Mesenchymal stem cell (in vitro differentiated cells and primary cell): ENCODE measurements around the gene MORN3.

Experiments used
- DNase-seq: peaks from one replicate; pipeline ENCODE4 v3.0.0-alpha.2; 2013
- H2AFZ ChIP-seq: one replicate; pipeline ENCODE4 v1.6.1; 2013; ENCODE audit warnings: low read depth, mild to moderate bottlenecking, control low read depth, inconsistent platforms, low read length, moderate library complexity
- H2AK5ac ChIP-seq: 2 replicates; pipeline ENCODE4 v1.6.1; 2013; ENCODE audit warnings: low read length, moderate library complexity, mild to moderate bottlenecking, inconsistent platforms; ENCODE audit not compliant: severe bottlenecking
- H2BK120ac ChIP-seq: one replicate; pipeline ENCODE4 v1.6.1; 2013; ENCODE audit warnings: low read depth, mild to moderate bottlenecking, inconsistent platforms, low read length, moderate library complexity
- H2BK12ac ChIP-seq, 2 experiments: one replicate each; pipeline ENCODE4 v1.6.1; 2013; ENCODE audit warnings: inconsistent platforms in 2 of 2, low read length in 2 of 2, mild to moderate bottlenecking in 2 of 2, moderate library complexity in 2 of 2, control low read depth in 1 of 2
- H2BK15ac ChIP-seq: one replicate; pipeline ENCODE4 v1.6.1; 2013; ENCODE audit warnings: mild to moderate bottlenecking, low read depth, inconsistent platforms; ENCODE audit not compliant: poor library complexity, severe bottlenecking
- H2BK5ac ChIP-seq: 2 replicates; pipeline ENCODE4 v1.6.1; 2013; ENCODE audit warnings: low read depth, mild to moderate bottlenecking, low read length, control low read depth, inconsistent platforms; ENCODE audit not compliant: poor library complexity, severe bottlenecking
- H3K14ac ChIP-seq, 2 experiments: one replicate each; pipeline ENCODE4 v1.6.1; 2013; ENCODE audit warnings: inconsistent platforms in 2 of 2, low read length in 2 of 2, control low read depth in 1 of 2, mild to moderate bottlenecking in 1 of 2, moderate library complexity in 1 of 2
- H3K18ac ChIP-seq, 2 experiments: one replicate each; pipeline ENCODE4 v1.6.1; 2013; ENCODE audit warnings: inconsistent platforms in 2 of 2, low read length in 2 of 2, control low read depth in 1 of 2, low read depth in 1 of 2, mild to moderate bottlenecking in 1 of 2
- H3K23ac ChIP-seq, 2 experiments: one replicate each; pipeline ENCODE4 v1.6.1; 2013; ENCODE audit warnings: inconsistent platforms in 2 of 2, low read length in 2 of 2, mild to moderate bottlenecking in 2 of 2, moderate library complexity in 2 of 2, control low read depth in 1 of 2
- H3K27ac ChIP-seq: 2 replicates; pipeline ENCODE4 v1.5.1; 2013; ENCODE audit warnings: mild to moderate bottlenecking, moderate library complexity, low read length, control low read depth, inconsistent platforms; ENCODE audit not compliant: poor library complexity, severe bottlenecking
- H3K27me3 ChIP-seq, 2 experiments: 2 replicates each; pipeline versions ENCODE4 v1.6.1 to v1.7.0; 2013; ENCODE audit warnings: low read length in 2 of 2, mild to moderate bottlenecking in 2 of 2, moderate library complexity in 2 of 2, control low read depth in 1 of 2, inconsistent platforms in 1 of 2; ENCODE audit not compliant: control insufficient read depth in 1 of 2, insufficient read depth in 1 of 2
- H3K36me3 ChIP-seq, 2 experiments: 2 replicates each; pipeline versions ENCODE4 v1.6.1 to v1.7.0; 2013; ENCODE audit warnings: low read length in 2 of 2, control low read depth in 1 of 2, inconsistent platforms in 1 of 2, low read depth in 1 of 2, mild to moderate bottlenecking in 1 of 2; ENCODE audit not compliant: insufficient read depth in 2 of 2, control insufficient read depth in 1 of 2
- H3K4ac ChIP-seq, 2 experiments: one replicate each; pipeline ENCODE4 v1.6.1; 2013; ENCODE audit warnings: inconsistent platforms in 2 of 2, low read length in 2 of 2, mild to moderate bottlenecking in 2 of 2, moderate library complexity in 2 of 2, control low read depth in 1 of 2, low read depth in 1 of 2
- H3K4me1 ChIP-seq: 2 replicates; pipeline ENCODE4 v1.6.1; 2013; ENCODE audit warnings: low read depth, low read length, control low read depth; ENCODE audit not compliant: control insufficient read depth, insufficient read depth
- H3K4me2 ChIP-seq: 2 replicates; pipeline ENCODE4 v1.6.1; 2013; ENCODE audit warnings: low read length, mild to moderate bottlenecking, inconsistent platforms; ENCODE audit not compliant: poor library complexity, severe bottlenecking
- H3K4me3 ChIP-seq, 2 experiments: 2 replicates each; pipeline versions ENCODE4 v1.5.1 to v1.7.0; 2013; ENCODE audit warnings: low read length in 2 of 2, mild to moderate bottlenecking in 2 of 2, control low read depth in 1 of 2, low read depth in 1 of 2; ENCODE audit not compliant: insufficient read depth in 1 of 2
- H3K79me1 ChIP-seq: replicated peaks from 2 replicates; pipeline ENCODE4 v1.6.1; 2013; ENCODE audit warnings: mild to moderate bottlenecking, control low read depth, low read length, inconsistent platforms; ENCODE audit not compliant: poor library complexity, severe bottlenecking
- H3K9ac ChIP-seq: 2 replicates; pipeline ENCODE4 v1.7.0; 2013; ENCODE audit warnings: mild to moderate bottlenecking, low read length, moderate library complexity
- H3K9me3 ChIP-seq: 2 replicates; pipeline ENCODE4 v1.7.0; 2013; ENCODE audit warnings: mild to moderate bottlenecking, low read length; ENCODE audit not compliant: control insufficient read depth
- H4K8ac ChIP-seq: one replicate; pipeline ENCODE4 v1.6.1; 2013; ENCODE audit warnings: inconsistent platforms, mild to moderate bottlenecking, low read length, moderate library complexity
- H4K91ac ChIP-seq: one replicate; pipeline ENCODE4 v1.6.1; 2013; ENCODE audit warnings: mild to moderate bottlenecking, low read length, inconsistent platforms
- WGBS: methylation state at CpG from one replicate; pipeline ENCODE4 v1.1.7; 2013; ENCODE audit warnings: mixed read lengths; 5-methylcytosine and 5-hydroxymethylcytosine counted together

Gene MORN3

GRCh38 chr12:121678305-121678704 lies 8.9 kb upstream of the MORN3 start:
- Histone ChIP-seq H3K4me1 (no peaks in the 10 kb centered on the region), H3K9me3 (no peaks in the 10 kb centered on the region), H3K36me3 (no peaks in the 10 kb centered on the region), H2BK15ac (no peak overlapping the region), H2BK12ac (no peak overlapping the region), H3K27me3 (no peaks in the 10 kb centered on the region), H3K79me1 (no peaks in the 10 kb centered on the region), H3K27ac (no peak overlapping the region), H3K18ac (no peak overlapping the region), H4K8ac (no peak overlapping the region), H3K23ac (no peak overlapping the region), H3K9ac (no peak overlapping the region), H2AFZ (no peak overlapping the region), H3K14ac (no peak overlapping the region), H4K91ac (no peak overlapping the region), H2BK5ac (no peak overlapping the region), H2AK5ac (no peak overlapping the region), H3K4ac (no peak overlapping the region), H2BK120ac (no peak overlapping the region), H3K4me3 (no peak overlapping the region), H3K4me2 (no peak overlapping the region)
- 84% methylated on average over 3 of the region's 3 CpGs for WGBS
- DNase-seq: no peak

- H3K36me3 ChIP-seq: no peaks in the 10 kb centered on the region
- WGBS: 92% methylated on average over 5 of the region's 5 CpGs
- no peak overlapping the region for H3K4me3 ChIP-seq
- no peak for DNase-seq
- no peak overlapping the region for H2BK120ac ChIP-seq
- H3K4me1 ChIP-seq: peaks cover 11% of the 10 kb centered on the region
- no peak overlapping the region for H3K23ac ChIP-seq
- H2BK5ac ChIP-seq: no peak overlapping the region
- no peak overlapping the region for H3K9ac ChIP-seq
- H3K4ac ChIP-seq: no peak overlapping the region
- H2BK12ac ChIP-seq: no peak overlapping the region
- H2AFZ ChIP-seq: no peak overlapping the region
- no peak overlapping the region for H3K4me2 ChIP-seq
- H3K9me3 ChIP-seq: no peaks in the 10 kb centered on the region
- H4K91ac ChIP-seq: no peak overlapping the region
- H3K27me3 ChIP-seq: no peaks in the 10 kb centered on the region
- peak overlapping the region; percentile 54 for H4K8ac ChIP-seq
- no peaks in the 10 kb centered on the region for H3K79me1 ChIP-seq
- no peak overlapping the region for H2AK5ac ChIP-seq
- H3K27ac ChIP-seq: no peak overlapping the region
- H2BK15ac ChIP-seq: no peak overlapping the region
- no peak overlapping the region for H3K18ac ChIP-seq
- H3K14ac ChIP-seq: no peak overlapping the region
Observed at GRCh38 chr12:121676190-121676589, 6.7 kb upstream of the MORN3 start.

GRCh38 chr12:121673013-121673511 lies 3.6 kb upstream of the MORN3 start:
- Histone ChIP-seq H2BK120ac (no peak overlapping the region), H2AFZ (no peak overlapping the region), H2BK12ac (no peak overlapping the region), H2AK5ac (no peak overlapping the region), H3K18ac (no peak overlapping the region), H3K9ac (peak overlapping the region; percentile 84), H3K27ac (no peak overlapping the region), H3K4me2 (no peak overlapping the region), H3K4me3 (peak overlapping the region in 1 of 2 experiments; percentile 81), H4K91ac (no peak overlapping the region), H3K23ac (no peak overlapping the region), H3K36me3 (no peaks in the 10 kb centered on the region), H3K14ac (no peak overlapping the region), H4K8ac (peak overlapping the region; percentile 47), H2BK5ac (no peak overlapping the region), H3K4ac (no peak overlapping the region), H3K79me1 (no peaks in the 10 kb centered on the region), H3K4me1 (peaks cover 11% of the 10 kb centered on the region), H3K27me3 (no peaks in the 10 kb centered on the region), H2BK15ac (no peak overlapping the region), H3K9me3 (no peaks in the 10 kb centered on the region)
- DNase-seq: peak; percentile 8
- WGBS: 73% methylated on average over 12 of the region's 12 CpGs

- Histone ChIP-seq H2BK12ac (peak overlapping the region in 1 of 2 experiments; percentile 18), H4K91ac (no peak overlapping the region), H3K23ac (peak overlapping the region in 1 of 2 experiments; percentile 56), H2AK5ac (no peak overlapping the region), H4K8ac (no peak overlapping the region), H3K27me3 (no peaks in the 10 kb centered on the region), H2BK120ac (no peak overlapping the region), H3K9me3 (no peaks in the 10 kb centered on the region), H3K4me3 (no peak overlapping the region), H2BK5ac (no peak overlapping the region), H3K18ac (no peak overlapping the region), H3K79me1 (no peaks in the 10 kb centered on the region), H3K9ac (no peak overlapping the region), H3K27ac (no peak overlapping the region), H3K36me3 (peaks cover 0 to under 1% of the 10 kb centered on the region in 2 experiments), H3K4me2 (no peak overlapping the region), H3K4ac (no peak overlapping the region), H3K4me1 (peaks cover 11% of the 10 kb centered on the region), H3K14ac (no peak overlapping the region), H2AFZ (no peak overlapping the region), H2BK15ac (no peak overlapping the region)
- WGBS: 79% methylated on average over 18 of the region's 18 CpGs
- DNase-seq: peak; percentile 54
Observed at GRCh38 chr12:121668750-121669520, 519 bp downstream of the MORN3 start.
